ENCODE data around the gene WWC2.
A peak's percentile ranks its signal among the peaks of the same experiment; 100 is the strongest.

WWC2 gene

GRCh38 chr4:183349673-183350072 is 250.6 kb downstream of the WWC2 start:
- peak overlapping the region; percentile 57 for H3K4me3 ChIP-seq (ENCODE audit: low read length)
- peak; percentile 98 for DNase-seq (ENCODE audit: low read depth)
- no peak for TF ChIP-seq CTCF (conservative IDR thresholded peaks at IDR 0.05; ENCODE audit: low read length)

GRCh38 chr4:183350317-183351071 is 251.4 kb downstream of the WWC2 start:
- TF ChIP-seq CTCF (conservative IDR thresholded peaks at IDR 0.05; ENCODE audit: low read length) = no peak
- DNase-seq (ENCODE audit: low read depth) = peak; percentile 91

GRCh38 chr4:183352546-183352945 is 253.5 kb downstream of the WWC2 start:
- no peak for DNase-seq (ENCODE audit: low read depth)
- no peak overlapping the region for H3K4me3 ChIP-seq (ENCODE audit: low read length)
- no peak for TF ChIP-seq CTCF (conservative IDR thresholded peaks at IDR 0.05; ENCODE audit: low read length)

More at GRCh38 chr4:183350317-183351071, 251.4 kb downstream of the WWC2 start:
- peak overlapping the region; percentile 56 for H3K4me3 ChIP-seq (ENCODE audit: low read length)

- H3K4me3 ChIP-seq (ENCODE audit: low read length) = no peak overlapping the region
- no peak for DNase-seq (ENCODE audit: low read depth)
- no peak for TF ChIP-seq CTCF (conservative IDR thresholded peaks at IDR 0.05; ENCODE audit: low read length)
Observed at GRCh38 chr4:183353557-183353956, 254.5 kb downstream of the WWC2 start.

GRCh38 chr4:183354219-183354618 is 255.2 kb downstream of the WWC2 start:
- no peak overlapping the region for H3K4me3 ChIP-seq (ENCODE audit: low read length)

GRCh38 chr4:183355405-183355804 is 256.3 kb downstream of the WWC2 start:
- no peak for TF ChIP-seq CTCF (conservative IDR thresholded peaks at IDR 0.05; ENCODE audit: low read length)
- H3K4me3 ChIP-seq (ENCODE audit: low read length) = no peak overlapping the region
- DNase-seq (ENCODE audit: low read depth) = peak; percentile 61

More at GRCh38 chr4:183354219-183354618, 255.2 kb downstream of the WWC2 start:
- no peak for DNase-seq (ENCODE audit: low read depth)
- TF ChIP-seq CTCF (conservative IDR thresholded peaks at IDR 0.05; ENCODE audit: low read length) = no peak

GRCh38 chr4:183356173-183356830 is 257.2 kb downstream of the WWC2 start:
- no peak for TF ChIP-seq CTCF (conservative IDR thresholded peaks at IDR 0.05; ENCODE audit: low read length)
- DNase-seq (ENCODE audit: low read depth) = no peak
- no peak overlapping the region for H3K4me3 ChIP-seq (ENCODE audit: low read length)
